ENCODE data around the gene SEMA3C.

Gene SEMA3C

GRCh38 chr7:80734011-80734410 is 184.8 kb downstream of the SEMA3C start:
- DNase-seq (ENCODE audit: low spot score) = no peak

- DNase-seq (ENCODE audit: low spot score) = no peak
Measured at GRCh38 chr7:80733333-80733915, 185.4 kb downstream of the SEMA3C start.

- no peak for DNase-seq (ENCODE audit: low spot score)
Measured at GRCh38 chr7:80732630-80733029, 186.2 kb downstream of the SEMA3C start.

- no peak for DNase-seq (ENCODE audit: low spot score)
Measured at GRCh38 chr7:80731281-80731680, 187.6 kb downstream of the SEMA3C start.

- no peak for DNase-seq (ENCODE audit: low spot score)
Measured at GRCh38 chr7:80729591-80730320, 189.1 kb downstream of the SEMA3C start.

GRCh38 chr7:80726666-80727065 is 192.2 kb downstream of the SEMA3C start:
- DNase-seq (ENCODE audit: low spot score) = no peak

GRCh38 chr7:80725181-80725611 is 193.7 kb downstream of the SEMA3C start:
- no peak for DNase-seq (ENCODE audit: low spot score)

- no peak for DNase-seq (ENCODE audit: low spot score)
Measured at GRCh38 chr7:80724249-80724871, 194.5 kb downstream of the SEMA3C start.

GRCh38 chr7:80722616-80723195 is 196.1 kb downstream of the SEMA3C start:
- DNase-seq (ENCODE audit: low spot score) = no peak

GRCh38 chr7:80721883-80722615 is 196.8 kb downstream of the SEMA3C start:
- DNase-seq (ENCODE audit: low spot score) = no peak

- no peak for DNase-seq (ENCODE audit: low spot score)
Measured at GRCh38 chr7:80720146-80720545, 198.7 kb downstream of the SEMA3C start.

- DNase-seq (ENCODE audit: low spot score) = no peak
Measured at GRCh38 chr7:80719261-80719660, 199.6 kb downstream of the SEMA3C start.

- DNase-seq (ENCODE audit: low spot score) = no peak
Measured at GRCh38 chr7:80711531-80711930, 207.3 kb downstream of the SEMA3C start.

- no peak for DNase-seq (ENCODE audit: low spot score)
Measured at GRCh38 chr7:80708123-80708522, 210.7 kb downstream of the SEMA3C start.

- DNase-seq (ENCODE audit: low spot score) = no peak
Measured at GRCh38 chr7:80707318-80707717, 211.5 kb downstream of the SEMA3C start.

GRCh38 chr7:80705130-80705781 is 213.6 kb downstream of the SEMA3C start:
- DNase-seq (ENCODE audit: low spot score) = no peak

- DNase-seq (ENCODE audit: low spot score) = no peak
Measured at GRCh38 chr7:80703272-80703671, 215.6 kb downstream of the SEMA3C start.

- DNase-seq (ENCODE audit: low spot score) = no peak
Measured at GRCh38 chr7:80699721-80700256, 219.1 kb downstream of the SEMA3C start.

- DNase-seq (ENCODE audit: low spot score) = no peak
Measured at GRCh38 chr7:80699045-80699638, 219.7 kb downstream of the SEMA3C start.
